Esophagus muscularis mucosa (tissue), 4 donors: Measurements from ENCODE around the gene TMEM63C.

Source experiments
- CTCF ChIP-seq, 3 experiments: fragments of 200-600 bp in 2 of 3; fragments of 450-650 bp in 1 of 3; sonication (generic) in 2 of 3; IDR thresholded peaks; one replicate each; pipeline ENCODE4 v1.5.1; 2017 to 2019; ENCODE audit warnings: antibody characterized with exemption in 3 of 3, mild to moderate bottlenecking in 2 of 3, moderate library complexity in 1 of 3
- EP300 ChIP-seq: sonication (generic); formaldehyde crosslinking; IDR thresholded peaks from one replicate; pipeline ENCODE4 v1.6.1; 2017; ENCODE audit warnings: antibody characterized with exemption
- POLR2A ChIP-seq: fragments of 450-650 bp; IDR thresholded peaks from one replicate; pipeline ENCODE4 v1.6.1; 2017; ENCODE audit warnings: antibody characterized with exemption, moderate library complexity, mild to moderate bottlenecking, low read depth
- POLR2AphosphoS5 ChIP-seq, 2 donors: sonication (generic); formaldehyde crosslinking; IDR thresholded peaks; one replicate each; pipeline ENCODE4 v1.6.1; 2017; ENCODE audit warnings: antibody characterized with exemption in 2 of 2

- TF ChIP-seq POLR2A (no peak), CTCF (IDR thresholded peaks at IDR 0.05) (no peak), EP300 (no peak), POLR2AphosphoS5 (IDR thresholded peaks at IDR 0.05) (no peak)
Measured at GRCh38 chr14:77256694-77257093, 75.1 kb downstream of the TMEM63C start.
